IPS-11a (cell line): Measurements from ENCODE around the gene DPH5.
"Not testable (repeated sequence)": the region's sequence is repeated elsewhere in the genome, so short reads cannot be mapped to it uniquely, and the experiment has no call there.

ENCODE experiments used
- H3K4me3 ChIP-seq: one replicate; pipeline ENCODE4 v1.5.1; 2013; ENCODE audit warnings: low read depth, low read length, control low read depth

Gene DPH5

DNA sequence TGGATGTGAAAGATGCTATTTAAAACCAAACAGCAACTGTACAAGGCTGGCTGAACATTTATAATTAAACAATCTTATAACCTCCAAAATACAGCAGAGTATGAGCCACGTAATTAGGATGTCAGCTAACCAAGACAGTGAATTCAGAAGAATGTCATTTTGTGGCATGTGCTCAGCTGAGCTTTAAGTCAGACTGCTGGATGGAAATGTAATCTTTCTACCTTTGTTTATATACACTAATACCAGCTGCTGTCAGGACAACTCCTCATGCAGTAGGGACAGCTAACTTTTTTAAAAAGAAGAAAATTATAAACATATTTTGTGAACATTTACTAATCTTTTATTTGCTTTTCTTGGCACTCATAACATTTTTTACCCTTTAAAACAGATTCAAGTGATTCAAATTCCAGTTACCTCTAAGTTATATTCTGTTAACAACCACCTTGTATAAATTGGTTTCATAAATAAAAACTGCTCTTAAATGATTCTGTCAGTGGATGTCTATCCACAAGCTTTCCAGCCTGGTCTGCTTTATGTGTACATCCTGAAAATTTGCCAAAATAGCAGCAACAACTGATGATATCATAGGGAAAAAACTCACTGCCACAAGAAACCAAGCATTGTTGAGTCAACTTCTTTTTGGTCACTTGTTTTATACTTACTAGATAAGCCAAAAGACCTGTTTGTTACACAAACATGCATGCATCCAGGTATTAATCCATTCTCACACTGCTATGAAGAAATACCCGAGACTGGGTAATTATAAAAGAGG, 36.1 kb downstream of the DPH5 start:
- H3K4me3 ChIP-seq, result no peak overlapping the region

DNA sequence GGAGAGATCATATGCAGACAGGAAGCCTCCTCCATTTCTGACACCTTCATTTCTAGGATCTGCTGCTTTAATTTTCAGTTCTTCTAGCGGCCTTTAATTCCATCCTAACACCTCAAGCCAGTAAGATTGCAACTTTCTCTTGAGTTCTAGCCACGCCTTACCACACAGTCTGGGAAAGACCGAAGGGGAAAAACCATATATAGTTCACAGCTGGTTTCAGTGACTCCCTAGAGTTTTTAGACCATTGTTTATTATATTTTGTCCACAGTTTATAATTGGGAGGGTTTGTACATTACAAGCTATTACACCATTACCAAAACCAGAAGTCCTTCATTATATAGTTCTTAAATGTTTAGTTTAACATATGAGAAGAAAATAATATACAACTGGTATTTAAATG, 37.5 kb downstream of the DPH5 start:
- H3K4me3 ChIP-seq, result no peak overlapping the region

DNA sequence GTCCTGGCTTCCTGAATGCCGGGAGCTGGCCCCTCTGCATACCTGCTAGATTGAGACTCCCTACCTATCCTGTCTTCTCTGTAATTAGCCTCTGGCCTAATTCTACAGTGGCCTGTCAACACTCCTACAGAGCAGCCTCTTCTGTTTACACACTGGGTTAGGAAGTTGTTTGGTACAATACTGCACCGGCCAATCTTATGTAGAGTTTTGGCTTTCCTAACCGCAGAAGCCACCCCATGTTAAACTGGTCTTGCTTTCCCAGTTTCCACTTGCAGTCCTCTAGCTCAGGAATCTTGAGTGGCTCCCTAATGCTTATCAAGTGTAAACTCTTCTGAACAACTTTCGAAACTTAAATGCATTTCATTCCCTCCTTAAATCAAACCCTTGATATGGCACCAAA, 42.8 kb downstream of the DPH5 start:
- no peak overlapping the region for H3K4me3 ChIP-seq

DNA sequence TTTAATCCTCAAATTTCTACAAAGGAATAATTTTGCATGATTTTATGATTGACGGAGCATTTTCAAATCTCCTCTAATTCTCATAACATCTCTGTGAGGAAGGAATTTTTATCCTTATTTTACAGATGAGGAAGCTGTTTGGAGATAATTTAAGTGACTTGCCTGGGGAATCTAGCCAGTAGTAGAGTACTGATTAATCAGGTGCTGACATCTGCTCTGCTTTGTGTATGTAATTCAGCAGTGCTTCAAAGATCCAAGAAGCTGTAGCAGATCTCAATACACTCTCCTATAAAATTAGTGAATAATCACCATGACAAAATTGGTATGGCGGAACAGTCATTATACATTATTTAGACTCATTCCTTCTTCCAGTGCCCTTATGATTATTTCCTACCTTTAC, 46.0 kb downstream of the DPH5 start:
- H3K4me3 ChIP-seq, result no peak overlapping the region

DNA sequence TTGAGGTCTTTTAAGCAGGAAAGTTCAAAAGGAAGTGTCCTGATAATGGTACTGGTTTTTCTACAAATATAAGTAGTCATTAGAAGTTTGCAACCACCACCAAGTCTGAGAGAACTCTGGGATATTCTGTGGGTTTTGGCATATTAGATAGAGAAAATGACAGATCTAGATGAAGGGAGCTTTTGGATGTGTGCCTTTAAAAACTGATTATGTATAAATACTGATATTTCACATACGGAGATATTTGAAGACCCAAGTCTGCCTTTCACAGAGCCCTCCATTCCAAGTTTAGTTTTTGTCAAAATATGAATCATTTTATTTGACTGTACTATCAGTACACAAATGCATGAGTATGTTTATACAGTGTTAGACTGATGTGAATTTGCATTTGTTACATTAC, 48.6 kb downstream of the DPH5 start:
- H3K4me3 ChIP-seq, result no peak overlapping the region

DNA sequence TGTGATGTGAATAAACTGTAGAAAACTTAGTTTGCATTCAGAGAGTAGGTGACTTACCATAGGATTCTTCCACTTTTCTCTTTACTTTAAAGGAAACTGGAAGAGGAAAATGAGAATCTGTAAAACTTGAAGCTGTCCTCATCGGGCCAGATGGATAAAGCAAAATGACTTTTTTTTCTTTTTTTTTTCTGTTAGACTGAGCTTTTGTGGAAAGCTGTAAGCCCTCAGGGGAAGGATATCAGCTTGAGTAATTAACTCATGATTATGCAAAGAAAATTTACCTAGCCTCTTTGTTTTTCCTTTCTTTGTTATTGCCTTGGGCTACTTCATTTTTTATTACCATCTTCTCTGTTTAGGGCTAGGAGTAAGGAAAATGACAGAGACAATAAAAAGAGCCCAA, 53.4 kb downstream of the DPH5 start:
- no peak overlapping the region for H3K4me3 ChIP-seq

DNA sequence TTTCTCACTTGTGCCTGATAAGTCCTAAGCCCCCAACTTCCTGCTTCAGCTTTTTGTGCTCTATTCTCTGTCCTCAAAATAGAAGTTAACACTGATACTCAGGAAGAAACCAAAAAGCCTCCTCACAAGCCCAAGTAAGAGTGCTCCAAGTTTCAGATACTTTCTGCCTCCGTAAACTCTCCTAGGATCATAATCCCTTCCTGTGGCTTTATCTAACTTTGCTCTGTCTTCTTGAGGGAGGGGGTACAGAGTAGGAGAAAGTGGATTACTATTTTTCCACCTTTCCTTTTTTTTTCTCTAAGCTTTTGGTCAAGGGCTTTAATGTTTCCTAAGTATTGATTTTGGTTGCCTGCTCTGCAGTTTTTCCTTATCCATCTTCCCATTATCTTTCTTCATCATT, 54.6 kb downstream of the DPH5 start:
- no peak overlapping the region for H3K4me3 ChIP-seq

DNA sequence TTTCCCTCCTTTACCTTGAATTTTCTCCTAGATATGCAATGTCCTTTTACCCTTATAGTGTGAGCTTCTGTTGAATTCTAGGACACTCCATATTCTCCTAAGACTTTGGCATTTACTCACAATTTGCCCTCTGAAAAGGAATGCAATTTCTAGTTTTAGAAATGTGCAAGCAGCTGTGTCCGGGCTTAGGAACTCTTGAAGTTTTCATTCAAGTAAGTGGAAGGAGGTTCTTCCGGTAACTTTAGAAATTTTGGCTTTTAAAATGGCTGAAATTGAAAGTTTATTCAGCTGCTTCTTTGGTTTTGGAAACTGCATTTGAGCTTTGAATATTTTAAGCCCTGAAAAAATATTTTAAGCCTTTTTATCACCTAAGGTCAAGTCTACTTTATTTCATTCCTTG, 56.3 kb downstream of the DPH5 start:
- H3K4me3 ChIP-seq, result no peak overlapping the region

DNA sequence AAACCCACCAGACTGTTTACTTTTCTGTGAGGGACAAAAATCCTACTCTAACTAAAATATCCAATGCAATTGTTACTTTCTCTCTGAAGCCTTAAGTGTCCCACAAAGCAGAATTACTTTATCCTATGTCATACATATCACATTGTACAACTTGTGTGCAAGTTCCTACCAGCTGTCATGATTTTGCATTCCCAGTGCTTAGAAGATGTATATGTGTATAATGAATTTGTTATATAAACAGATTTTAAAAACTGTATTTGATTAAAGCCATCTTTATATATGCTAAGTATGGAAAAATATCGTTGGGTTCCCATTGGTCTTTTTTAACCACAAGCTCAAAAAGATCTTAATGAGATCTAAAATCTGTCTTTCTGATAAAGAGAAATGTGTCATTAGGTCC, 57.0 kb downstream of the DPH5 start:
- no peak overlapping the region for H3K4me3 ChIP-seq

DNA sequence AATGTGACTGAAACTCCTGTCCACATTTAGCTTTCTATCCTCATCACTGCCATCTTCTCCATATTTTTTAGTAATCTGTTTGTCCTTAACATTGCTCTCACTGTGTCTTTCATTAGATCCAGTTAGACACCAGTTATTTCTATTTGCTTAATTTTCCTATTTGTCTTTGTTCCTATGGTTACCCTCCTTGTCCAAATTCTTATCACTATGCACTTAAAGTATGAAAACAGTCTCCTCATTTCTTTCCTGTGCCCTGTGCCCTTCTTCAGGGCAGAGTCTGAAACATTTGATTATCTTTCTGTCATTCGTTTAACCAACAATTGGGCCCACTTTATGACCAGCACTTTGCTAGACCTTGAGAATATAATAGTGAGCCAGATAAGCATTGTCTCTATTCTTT, 65.5 kb downstream of the DPH5 start:
- no peak overlapping the region for H3K4me3 ChIP-seq

DNA sequence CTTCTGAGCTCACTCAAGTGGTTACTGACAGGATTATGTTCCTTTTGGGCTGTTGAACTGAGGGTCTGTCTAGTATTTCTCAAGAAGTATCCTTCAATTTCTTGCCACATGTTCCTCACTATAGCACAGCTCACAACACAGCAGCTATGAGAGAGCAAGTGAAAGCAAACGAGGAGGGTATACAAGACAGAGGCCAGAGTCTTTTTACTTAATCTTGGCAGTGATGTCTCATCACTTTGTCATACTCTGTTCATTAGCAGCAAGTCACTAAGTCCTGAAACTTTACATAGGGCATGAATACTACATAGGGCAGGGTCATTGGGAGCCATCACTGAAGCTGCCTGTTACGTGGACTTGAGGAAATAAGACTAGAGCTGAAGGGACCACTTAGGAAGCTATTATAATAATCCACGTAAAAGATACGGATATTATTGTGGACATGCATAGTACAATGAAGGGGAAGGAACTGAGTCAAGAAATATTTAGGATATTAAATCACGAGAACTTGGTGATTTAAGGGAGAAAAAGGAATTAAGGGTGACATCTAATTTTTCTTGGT, 66.0 kb downstream of the DPH5 start:
- H3K4me3 ChIP-seq, result no peak overlapping the region

DNA sequence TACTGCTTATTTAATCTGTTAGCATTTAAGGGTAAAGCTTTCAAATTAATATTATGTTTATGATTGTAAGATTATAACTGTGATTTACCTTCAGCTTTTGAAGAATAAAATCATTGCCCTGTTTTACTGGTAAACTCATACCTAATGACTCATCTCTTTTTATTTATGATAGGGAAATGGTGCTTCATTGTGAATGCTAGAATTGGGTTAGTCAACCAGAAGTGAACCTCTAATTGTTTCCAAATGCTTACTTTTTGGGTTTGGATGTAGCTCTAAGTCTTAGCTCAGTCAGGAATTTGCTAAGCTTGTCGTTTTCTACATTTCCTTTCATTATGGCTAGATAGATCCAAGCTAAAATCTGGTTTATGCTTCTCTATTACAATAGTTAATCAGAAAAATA, 70.3 kb downstream of the DPH5 start:
- no peak overlapping the region for H3K4me3 ChIP-seq

DNA sequence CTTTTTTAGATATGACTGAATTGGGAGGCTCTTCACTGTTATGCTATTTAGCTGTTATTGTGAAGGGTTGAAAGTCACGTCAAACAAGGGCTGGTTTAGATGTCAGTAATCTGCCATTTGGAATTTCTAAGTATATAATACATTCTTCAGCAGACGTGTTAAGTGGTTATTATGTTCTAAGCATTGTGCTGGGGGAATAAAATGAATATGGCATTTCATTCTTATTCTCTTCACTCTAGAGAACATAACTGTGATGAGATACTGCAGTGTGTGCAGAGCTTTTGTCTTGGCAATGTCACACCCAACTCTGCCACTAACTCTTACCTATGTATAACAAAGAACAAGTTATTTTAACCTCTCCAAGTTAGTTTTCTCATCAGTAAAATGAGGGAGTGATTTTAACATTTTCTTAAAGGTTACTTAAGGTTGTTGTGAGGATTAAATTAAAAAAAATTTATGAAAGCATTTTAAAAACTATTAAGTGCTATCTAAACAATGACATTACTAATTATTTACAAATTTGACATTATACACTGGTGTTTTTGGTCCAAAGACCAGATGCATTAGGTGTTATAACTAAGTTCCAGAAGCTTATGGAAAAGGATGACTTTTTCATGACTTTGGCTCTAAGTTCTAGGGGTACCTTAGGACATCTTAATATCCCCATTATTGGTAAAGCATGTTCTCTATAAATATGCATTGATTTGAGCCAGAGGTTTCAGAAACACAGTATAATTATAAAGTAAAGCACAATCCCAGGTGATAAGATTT, 71.4 kb downstream of the DPH5 start:
- H3K4me3 ChIP-seq, result no peak overlapping the region

DNA sequence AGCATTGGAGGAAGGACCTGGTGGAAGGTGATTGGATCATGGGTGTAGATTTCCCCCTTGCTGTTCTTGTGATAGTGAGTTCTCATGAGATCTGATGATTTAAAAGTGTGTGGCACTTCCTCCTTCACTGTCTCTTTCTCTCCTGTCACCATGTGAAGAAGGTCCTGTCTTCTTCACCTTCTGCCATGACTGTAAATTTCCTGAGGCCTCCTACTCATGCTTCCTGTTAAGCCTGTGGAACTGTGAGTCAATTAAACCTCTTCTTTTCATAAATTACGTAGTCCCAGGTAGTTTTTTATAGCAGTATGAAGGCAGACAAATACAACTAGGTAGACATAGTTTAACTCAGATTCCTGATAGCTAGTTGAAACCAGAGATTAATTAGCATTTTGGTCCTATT, 72.6 kb downstream of the DPH5 start:
- not testable (repeated sequence) for H3K4me3 ChIP-seq

DNA sequence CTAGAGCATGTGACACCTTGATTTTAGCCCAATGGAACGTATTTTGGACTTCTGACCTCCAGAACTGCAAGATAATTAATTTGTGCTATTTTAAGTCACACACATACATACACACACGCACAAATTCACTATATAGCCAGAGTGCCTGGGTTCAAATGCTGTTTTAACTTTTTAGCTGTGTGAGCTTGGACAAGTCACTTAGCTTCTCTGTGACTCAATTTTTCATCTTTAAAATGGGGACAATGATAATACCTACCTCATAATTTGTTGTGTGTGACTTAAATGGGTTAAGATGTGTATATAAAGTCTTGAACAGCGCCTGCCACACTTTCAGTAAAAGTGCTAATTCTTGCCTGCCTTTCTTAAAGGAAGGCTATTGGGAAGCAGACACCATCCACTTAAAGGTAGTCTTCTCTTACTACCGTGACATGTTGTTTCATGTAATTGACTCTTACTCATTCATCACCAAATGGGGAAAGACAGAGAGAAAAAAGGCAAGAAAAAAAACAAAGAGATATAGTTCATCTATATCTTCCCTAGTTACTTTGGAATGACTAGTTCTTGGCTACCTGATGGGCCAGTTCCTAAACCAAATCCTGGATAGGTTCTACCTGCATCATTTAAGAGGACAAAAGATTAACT, 73.4 kb downstream of the DPH5 start:
- no peak overlapping the region for H3K4me3 ChIP-seq

DNA sequence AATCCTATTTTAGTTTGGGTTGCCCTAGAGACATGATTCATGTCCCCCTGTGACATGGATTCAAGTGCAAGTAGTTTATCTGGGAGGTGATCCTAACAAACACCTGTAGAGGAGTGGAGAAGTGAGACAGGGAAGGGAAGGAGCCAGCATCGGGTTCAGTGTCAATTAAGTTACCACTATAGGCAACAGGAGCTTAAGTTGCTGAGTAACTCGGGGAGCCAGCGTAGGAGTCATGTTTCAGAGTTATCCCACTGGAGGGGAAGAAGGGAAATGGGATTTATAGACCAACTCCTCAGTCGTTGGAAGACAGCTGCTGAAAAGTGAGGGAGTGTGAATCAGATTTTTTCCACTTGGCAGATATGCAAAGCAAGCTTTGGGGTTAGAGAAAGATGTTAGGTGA, 74.8 kb downstream of the DPH5 start:
- H3K4me3 ChIP-seq, result no peak overlapping the region

DNA sequence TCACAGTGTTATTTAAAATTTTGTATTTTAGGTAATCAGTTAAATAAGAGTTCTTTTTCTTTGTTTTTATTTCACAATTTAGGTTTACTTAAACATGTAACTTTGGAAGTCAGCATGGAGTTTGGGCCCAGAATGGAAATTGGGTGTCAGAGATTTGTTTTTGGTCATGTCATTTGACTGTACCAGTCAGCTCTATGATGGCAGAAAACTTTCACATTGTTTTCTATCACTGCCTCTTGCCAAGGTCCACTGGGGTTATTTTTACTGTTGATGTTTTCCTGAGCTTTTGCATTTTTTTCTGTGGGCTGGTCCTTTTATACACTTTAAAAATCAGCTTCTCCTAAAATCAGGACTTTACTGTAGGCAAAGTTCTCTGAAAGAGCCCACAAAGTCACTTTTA, 75.2 kb downstream of the DPH5 start:
- no peak overlapping the region for H3K4me3 ChIP-seq

DNA sequence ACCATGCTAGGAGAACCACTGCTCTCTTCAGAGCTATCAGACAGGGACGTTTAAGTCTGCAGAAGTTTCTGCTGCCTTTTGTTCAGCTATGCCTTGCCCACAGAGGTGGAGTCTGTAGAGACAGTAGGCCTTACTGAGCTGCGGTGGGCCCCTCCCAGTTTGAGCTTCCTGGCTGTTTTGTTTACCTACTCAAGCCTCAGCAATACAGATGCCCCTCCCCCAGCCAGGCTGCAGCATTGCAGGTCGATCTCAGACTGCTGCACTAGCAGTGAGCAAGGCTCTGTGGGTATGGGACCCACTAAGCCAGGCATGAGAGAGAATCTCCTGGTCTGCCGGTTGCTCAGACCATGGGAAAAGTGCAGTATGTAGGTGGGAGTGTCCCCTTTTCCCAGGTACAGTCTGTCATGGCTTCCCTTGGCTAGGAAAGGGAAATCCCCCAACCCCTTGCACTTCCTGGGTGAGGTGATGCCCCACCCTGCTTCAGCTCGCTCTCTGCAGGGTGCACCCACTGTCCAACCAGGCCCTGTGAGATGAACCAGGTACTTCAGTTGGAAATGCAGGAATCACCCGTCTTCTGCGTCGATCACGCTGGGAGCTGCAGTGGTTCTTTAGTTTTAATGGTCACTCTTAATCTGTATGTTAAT, 75.9 kb downstream of the DPH5 start:
- not testable (repeated sequence) for H3K4me3 ChIP-seq

DNA sequence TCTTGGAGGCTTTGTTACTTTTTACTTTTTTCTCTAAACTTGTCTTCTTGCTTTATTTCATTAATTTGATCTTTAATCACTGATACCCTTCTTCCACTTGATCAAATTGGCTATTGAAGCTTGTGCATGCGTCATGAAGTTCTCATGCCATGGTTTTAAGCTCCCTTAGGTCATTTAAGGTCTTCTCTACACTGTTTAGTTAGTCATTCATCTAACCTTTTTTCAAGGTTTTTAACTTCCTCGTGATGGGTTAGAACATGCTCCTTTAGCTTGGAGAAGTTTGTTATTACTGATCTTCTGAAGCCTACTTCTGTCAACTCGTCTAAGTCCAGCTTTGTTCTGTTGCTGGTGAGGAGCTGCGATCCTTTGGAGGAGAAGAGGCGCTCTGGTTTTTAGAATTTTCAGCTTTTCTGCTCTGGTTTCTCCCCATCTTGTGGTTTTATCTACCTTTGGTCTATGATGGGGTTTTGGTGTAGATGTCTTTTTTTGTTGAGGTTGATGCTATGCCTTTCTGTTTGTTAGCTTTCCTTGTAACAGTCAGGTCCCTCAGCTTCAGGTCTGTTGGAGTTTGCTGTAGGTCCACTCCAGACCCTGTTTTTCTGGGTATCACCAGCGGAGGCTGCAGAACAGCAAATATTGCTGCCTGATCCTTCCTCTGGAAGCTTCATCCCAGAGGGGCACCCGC, 76.7 kb downstream of the DPH5 start:
- not testable (repeated sequence) for H3K4me3 ChIP-seq

DNA sequence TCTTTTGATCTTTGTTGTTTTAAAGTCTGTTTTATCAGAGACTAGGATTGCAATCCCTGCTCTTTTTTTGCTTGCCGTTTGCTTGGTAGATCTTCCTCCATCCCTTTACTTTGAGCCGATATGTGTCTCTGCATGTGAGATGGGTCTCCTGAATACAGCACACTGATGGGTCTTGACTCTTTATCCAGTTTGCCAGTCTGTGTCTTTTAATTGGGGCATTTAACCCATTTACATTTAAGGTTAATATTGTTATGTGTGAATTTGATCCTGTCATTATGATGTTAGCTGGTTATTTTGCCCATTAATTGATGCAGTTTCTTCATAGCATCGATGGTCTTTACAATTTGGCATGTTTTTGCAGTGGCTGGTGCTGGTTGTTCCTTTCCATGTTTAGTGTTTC, 77.8 kb downstream of the DPH5 start:
- H3K4me3 ChIP-seq, result not testable (repeated sequence)

DNA sequence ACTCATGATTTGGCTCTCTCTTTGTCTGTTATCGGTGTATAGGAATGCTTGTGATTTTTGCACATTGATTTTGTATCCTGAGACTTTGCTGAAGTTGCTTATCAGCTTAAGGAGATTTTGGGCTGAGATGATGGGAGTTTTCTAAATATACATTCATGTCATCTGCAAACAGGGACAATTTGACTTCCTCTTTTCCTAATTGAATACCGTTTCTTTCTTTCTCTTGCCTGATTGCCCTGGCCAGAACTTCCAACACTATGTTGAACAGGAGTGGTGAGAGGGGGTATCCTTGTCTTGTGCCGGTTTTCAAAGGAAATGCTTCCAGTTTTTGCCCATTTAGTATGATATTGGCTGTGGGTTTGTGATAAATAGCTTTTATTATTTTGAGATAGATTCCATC, 79.5 kb downstream of the DPH5 start:
- H3K4me3 ChIP-seq, result not testable (repeated sequence)
